A673 (cell line): ENCODE measurements around the gene VIPR1. TPM values are rescaled to one million over a fixed set of nuclear protein-coding genes. Genes with fewer than 3 reads are reported as not detected.

ENCODE experiments used
- BruUV-seq: library from RNA; stranded (reverse); fragments of 400-500 nt; replicated peaks from 2 replicates; lab custom pipeline; 2021; lab: Mats Ljungman, UMichigan
- CTCF ChIA-PET: fragments of 300-600 bp; sonication (Branson Sonifier 250); formaldehyde crosslinking; loops from one replicate; lab custom pipeline; 2022; ENCODE audit warnings: antibody characterized with exemption; lab: Charles Lee
- POLR2A ChIA-PET: fragments of 300-600 bp; sonication (Branson Sonifier 250); formaldehyde crosslinking; loops from one replicate; lab custom pipeline; 2022; ENCODE audit warnings: antibody characterized with exemption; ENCODE audit not compliant: low non-redundant PET; lab: Charles Lee
- DNase-seq: peaks from one replicate; pipeline ENCODE4 v3.0.0-alpha.2; 2015; ENCODE audit warnings: low spot score
- H3K27ac ChIP-seq: fragments of 200-600 bp; sonication (generic); 2 replicates; pipeline ENCODE4 v1.5.1; 2016; ENCODE audit warnings: mixed run types, low read depth, mild to moderate bottlenecking, mixed read lengths, antibody characterized with exemption, low read length; ENCODE audit not compliant: poor library complexity, severe bottlenecking
- H3K27me3 ChIP-seq: fragments of 200-600 bp; sonication (generic); replicated peaks from 2 replicates; pipeline ENCODE4 v1.6.1; 2017; ENCODE audit warnings: mixed run types, low read depth, mild to moderate bottlenecking, mixed read lengths, antibody characterized with exemption, low read length; ENCODE audit not compliant: insufficient read depth, poor library complexity
- H3K36me3 ChIP-seq: fragments of 200-600 bp; sonication (generic); 2 replicates; pipeline ENCODE4 v1.6.1; 2016; ENCODE audit warnings: mixed run types, mild to moderate bottlenecking, mixed read lengths, antibody characterized with exemption, low read length; ENCODE audit not compliant: insufficient read depth, poor library complexity, severe bottlenecking
- H3K4me1 ChIP-seq: fragments of 200-600 bp; sonication (generic); 2 replicates; pipeline ENCODE4 v1.6.1; 2017; ENCODE audit warnings: mixed run types, mild to moderate bottlenecking, mixed read lengths, antibody characterized with exemption, low read length; ENCODE audit not compliant: insufficient read depth, poor library complexity, severe bottlenecking
- H3K4me3 ChIP-seq: fragments of 200-600 bp; sonication (generic); 2 replicates; pipeline ENCODE4 v1.5.1; 2016; ENCODE audit warnings: low read depth, mixed run types, mild to moderate bottlenecking, mixed read lengths, low read length; ENCODE audit not compliant: poor library complexity, severe bottlenecking
- H3K9me3 ChIP-seq: fragments of 200-600 bp; sonication (generic); 2 replicates; pipeline ENCODE4 v1.6.1; 2016; ENCODE audit warnings: mixed run types, low read depth, mild to moderate bottlenecking, mixed read lengths, antibody characterized with exemption, low read length; ENCODE audit not compliant: poor library complexity, severe bottlenecking
- EZH2 ChIP-seq: fragments of 200-600 bp; sonication (generic); IDR thresholded peaks from 2 replicates; pipeline ENCODE4 v1.6.1; 2017; ENCODE audit warnings: borderline replicate concordance, low read depth, mild to moderate bottlenecking, mixed read lengths, antibody characterized with exemption, low read length; ENCODE audit not compliant: poor library complexity, severe bottlenecking
- intact Hi-C: fragments of 100-400 bp; cut with micrococcal nuclease; formaldehyde crosslinking; loops from one replicate; pipeline ENCODE4 v1.10.0; 2022; ENCODE audit not compliant: unreplicated experiment
- total RNA-seq: library from RNA; stranded (reverse); gene quantifications from 2 replicates; pipeline ENCODE4 v1.2.3, GENCODE V29; 2021
- TF ChIP-seq, protein P1 (sequence below): fragments of 300-800, 200-600 bp; sonication (generic); conservative IDR thresholded peaks from 2 replicates; pipeline ENCODE4 v1.5.1; 2017; ENCODE audit warnings: low read depth, mild to moderate bottlenecking, antibody characterized with exemption, low read length, moderate library complexity, mixed read lengths

The VIPR1 gene
- total RNA-seq, 1 experiment from 2014 or later, result 0.26 TPM

DNA sequence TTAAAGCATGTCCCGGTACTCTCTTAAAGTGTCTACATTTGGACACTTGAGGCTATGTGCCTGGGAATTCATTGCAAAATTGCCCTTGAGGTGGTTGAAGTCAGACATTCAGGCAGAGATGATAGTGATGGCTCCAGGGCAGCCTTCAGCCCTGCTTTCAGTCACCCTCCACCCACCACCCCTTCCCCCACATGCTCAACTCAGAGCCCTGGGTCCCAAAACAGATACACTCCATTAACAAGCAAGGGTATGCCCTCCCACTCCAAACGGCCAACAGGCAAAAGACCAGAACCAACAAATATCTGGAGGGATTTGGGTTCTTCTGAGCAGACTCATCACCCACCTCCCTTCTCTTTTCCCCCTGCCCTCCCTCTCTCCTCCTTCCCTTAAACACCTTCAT lies 29.9 kb upstream of the VIPR1 start:
- Histone ChIP-seq H3K27me3 (no peaks in the 10 kb centered on the region), H3K36me3 (no peaks in the 10 kb centered on the region), H3K4me3 (no peak overlapping the region), H3K27ac (no peak overlapping the region), H3K9me3 (no peaks in the 10 kb centered on the region), H3K4me1 (no peaks in the 10 kb centered on the region)
- CTCF ChIA-PET, result no interaction called here
- no TSS peak for BruUV-seq
- intact Hi-C loops, result no loop called here
- no peak for DNase-seq
- TF ChIP-seq EZH2, result no peak
- TF ChIP-seq, protein P1, sequence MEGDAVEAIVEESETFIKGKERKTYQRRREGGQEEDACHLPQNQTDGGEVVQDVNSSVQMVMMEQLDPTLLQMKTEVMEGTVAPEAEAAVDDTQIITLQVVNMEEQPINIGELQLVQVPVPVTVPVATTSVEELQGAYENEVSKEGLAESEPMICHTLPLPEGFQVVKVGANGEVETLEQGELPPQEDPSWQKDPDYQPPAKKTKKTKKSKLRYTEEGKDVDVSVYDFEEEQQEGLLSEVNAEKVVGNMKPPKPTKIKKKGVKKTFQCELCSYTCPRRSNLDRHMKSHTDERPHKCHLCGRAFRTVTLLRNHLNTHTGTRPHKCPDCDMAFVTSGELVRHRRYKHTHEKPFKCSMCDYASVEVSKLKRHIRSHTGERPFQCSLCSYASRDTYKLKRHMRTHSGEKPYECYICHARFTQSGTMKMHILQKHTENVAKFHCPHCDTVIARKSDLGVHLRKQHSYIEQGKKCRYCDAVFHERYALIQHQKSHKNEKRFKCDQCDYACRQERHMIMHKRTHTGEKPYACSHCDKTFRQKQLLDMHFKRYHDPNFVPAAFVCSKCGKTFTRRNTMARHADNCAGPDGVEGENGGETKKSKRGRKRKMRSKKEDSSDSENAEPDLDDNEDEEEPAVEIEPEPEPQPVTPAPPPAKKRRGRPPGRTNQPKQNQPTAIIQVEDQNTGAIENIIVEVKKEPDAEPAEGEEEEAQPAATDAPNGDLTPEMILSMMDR, result no peak
- POLR2A ChIA-PET, result no interaction called here

DNA sequence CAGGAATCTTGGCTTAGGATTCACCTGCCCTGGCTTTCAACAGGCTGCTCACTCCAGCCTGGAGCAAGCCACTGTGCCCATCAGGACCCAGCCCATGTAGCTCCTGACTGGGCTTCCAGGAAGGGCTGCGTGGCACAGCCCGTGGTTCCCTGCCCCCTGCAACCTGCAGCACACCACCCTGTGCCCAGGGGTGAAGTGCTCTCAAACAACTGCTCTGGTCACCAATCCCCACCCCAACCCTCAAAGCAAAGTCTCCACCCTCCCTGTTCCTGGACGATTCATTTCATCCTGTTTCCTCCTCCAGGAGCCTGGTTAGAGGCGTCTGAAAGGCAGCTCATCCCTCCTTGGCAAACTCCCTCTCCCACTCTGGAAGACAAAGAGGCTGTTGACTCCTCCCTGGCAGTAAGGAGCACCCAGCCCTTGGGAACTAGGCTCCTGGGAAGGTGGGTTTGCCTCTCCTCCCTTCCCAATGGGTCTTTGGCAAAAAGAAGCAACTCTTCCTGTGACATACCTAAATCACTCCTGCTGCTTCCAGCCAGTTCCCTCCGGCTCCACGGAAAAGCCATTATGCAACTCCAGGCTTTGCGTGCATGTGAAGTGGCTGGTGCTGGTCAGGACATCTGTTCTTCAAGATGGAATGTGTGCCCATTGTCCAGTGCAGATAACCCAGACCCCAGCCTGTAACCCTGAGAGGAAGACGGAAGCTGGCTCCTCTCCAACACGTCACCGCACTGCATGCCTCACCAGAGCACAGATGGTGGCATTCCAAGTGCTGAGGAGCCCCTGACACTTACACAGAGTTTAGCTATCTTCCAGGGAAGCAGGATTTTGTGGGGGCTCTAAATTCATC lies 29.1 kb upstream of the VIPR1 start:
- ChIA-PET POLR2A (no interaction called here), CTCF (no interaction called here)
- no peak for TF ChIP-seq EZH2
- TF ChIP-seq, protein P1, result no peak
- H3K9me3 ChIP-seq, result no peaks in the 10 kb centered on the region
- H3K4me1 ChIP-seq, result no peaks in the 10 kb centered on the region
- DNase-seq, result no peak
- no TSS peak for BruUV-seq
- H3K36me3 ChIP-seq, result no peaks in the 10 kb centered on the region
- H3K27me3 ChIP-seq, result no peaks in the 10 kb centered on the region
- H3K4me3 ChIP-seq, result no peak overlapping the region
- H3K27ac ChIP-seq, result no peak overlapping the region
- intact Hi-C loops, result no loop called here

DNA sequence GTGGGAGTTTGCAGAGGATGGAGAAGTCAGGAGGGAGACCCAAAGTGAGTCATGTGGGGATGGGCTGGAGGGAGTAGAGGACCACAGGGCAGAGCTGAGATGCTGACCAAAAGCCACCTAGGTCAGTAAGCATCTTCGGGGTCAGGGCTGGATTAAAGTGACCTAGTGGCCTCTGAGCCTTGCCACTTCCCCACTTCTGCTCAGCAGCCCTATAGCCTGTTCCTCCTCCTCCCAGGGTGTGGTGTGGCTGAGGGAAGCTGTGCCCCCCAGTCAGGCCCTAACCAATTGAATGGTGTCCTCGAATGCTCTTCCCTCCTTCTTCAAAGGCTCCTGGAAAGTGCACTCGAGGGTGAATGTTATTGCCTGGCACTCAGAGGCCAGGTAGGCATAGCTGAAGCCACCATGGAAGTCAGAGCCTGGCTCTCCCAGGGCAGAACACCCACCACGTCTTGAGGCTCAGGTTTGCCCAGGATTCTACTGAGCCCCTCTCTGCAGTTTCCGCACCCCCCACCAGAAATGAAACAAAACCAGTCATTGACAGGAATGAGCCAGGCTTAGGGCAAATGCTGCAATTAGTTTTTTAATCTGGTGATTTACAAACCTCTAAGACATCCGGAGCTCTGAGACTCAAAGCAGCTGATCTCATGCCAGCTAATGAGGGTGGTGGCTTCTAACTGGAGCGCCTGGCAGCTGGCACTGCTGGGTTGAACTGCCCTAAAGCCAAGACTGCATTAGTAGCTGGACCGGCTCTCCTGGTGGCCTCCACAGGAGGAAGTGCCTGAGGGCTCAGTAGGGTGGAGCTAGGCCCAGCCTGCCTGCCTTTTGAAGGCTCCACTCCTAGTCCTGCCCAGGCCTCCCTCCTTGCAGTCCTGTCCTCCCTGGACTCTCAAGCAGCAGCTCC lies 26.0 kb upstream of the VIPR1 start:
- intact Hi-C loops, result no loop called here
- BruUV-seq, result no TSS peak

More for the DNA sequence above, 26.0 kb upstream of the VIPR1 start:
- peak; percentile 15 for DNase-seq
- Histone ChIP-seq H3K27ac (no peak overlapping the region), H3K4me1 (no peaks in the 10 kb centered on the region), H3K4me3 (no peak overlapping the region), H3K9me3 (no peaks in the 10 kb centered on the region), H3K27me3 (no peaks in the 10 kb centered on the region), H3K36me3 (no peaks in the 10 kb centered on the region)
- POLR2A ChIA-PET, result no interaction called here
- TF ChIP-seq EZH2, result no peak
- TF ChIP-seq, protein P1, result no peak
- CTCF ChIA-PET, result no interaction called here
